ENCODE results near the gene SLC9A1.

DNA sequence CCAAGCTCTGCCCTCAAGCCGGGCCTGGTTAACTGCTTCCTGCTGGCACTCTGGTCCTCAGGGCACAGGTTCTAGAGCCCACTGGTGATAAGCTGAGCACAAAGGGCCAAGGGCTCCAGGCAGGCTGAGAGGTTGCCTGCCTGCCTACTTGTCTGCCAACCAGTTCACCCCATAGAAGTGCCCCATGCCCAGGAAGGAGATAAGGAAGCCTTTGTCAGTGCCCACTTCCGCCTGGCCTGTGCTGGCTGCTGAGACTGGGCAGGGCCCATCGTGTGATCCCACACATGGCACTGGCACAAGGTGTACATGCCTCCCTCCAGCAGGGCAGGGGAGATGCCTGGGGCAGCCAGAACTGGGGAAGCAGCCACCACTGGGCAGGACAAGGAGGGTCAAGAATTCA lies 24.1 kb downstream of the SLC9A1 start:
- TF ChIP-seq RFX5 (IDR thresholded peaks at IDR 0.05; ENCODE audit: low read length) (no peak), EP300 (IDR thresholded peaks at IDR 0.05; ENCODE audit: borderline replicate concordance in 1 of 2, low read depth in 1 of 2, low read length in 1 of 2) (no peak), CTCF (IDR thresholded peaks at IDR 0.05) (no peak), CHD2 (IDR thresholded peaks at IDR 0.05; ENCODE audit: low read length, partially characterized antibody) (no peak), TAF1 (IDR thresholded peaks at IDR 0.05; ENCODE audit: borderline replicate concordance, low read depth, low read length) (no peak), FOSL2 (IDR thresholded peaks at IDR 0.05; ENCODE audit: borderline replicate concordance, low read depth) (no peak), SIN3A (IDR thresholded peaks at IDR 0.05; ENCODE audit: borderline replicate concordance, low read depth, low read length) (no peak), POLR2AphosphoS5 (IDR thresholded peaks at IDR 0.05; ENCODE audit: low read depth, low read length) (no peak), USF2 (IDR thresholded peaks at IDR 0.05; ENCODE audit: borderline replicate concordance, low read depth, low read length) (no peak), MXI1 (IDR thresholded peaks at IDR 0.05; ENCODE audit: low read depth, low read length) (no peak)
- TF ChIP-seq, protein P1, sequence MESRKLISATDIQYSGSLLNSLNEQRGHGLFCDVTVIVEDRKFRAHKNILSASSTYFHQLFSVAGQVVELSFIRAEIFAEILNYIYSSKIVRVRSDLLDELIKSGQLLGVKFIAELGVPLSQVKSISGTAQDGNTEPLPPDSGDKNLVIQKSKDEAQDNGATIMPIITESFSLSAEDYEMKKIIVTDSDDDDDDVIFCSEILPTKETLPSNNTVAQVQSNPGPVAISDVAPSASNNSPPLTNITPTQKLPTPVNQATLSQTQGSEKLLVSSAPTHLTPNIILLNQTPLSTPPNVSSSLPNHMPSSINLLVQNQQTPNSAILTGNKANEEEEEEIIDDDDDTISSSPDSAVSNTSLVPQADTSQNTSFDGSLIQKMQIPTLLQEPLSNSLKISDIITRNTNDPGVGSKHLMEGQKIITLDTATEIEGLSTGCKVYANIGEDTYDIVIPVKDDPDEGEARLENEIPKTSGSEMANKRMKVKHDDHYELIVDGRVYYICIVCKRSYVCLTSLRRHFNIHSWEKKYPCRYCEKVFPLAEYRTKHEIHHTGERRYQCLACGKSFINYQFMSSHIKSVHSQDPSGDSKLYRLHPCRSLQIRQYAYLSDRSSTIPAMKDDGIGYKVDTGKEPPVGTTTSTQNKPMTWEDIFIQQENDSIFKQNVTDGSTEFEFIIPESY (IDR thresholded peaks at IDR 0.05; ENCODE audit: borderline replicate concordance, low read depth): no peak
- TF ChIP-seq, protein P2, sequence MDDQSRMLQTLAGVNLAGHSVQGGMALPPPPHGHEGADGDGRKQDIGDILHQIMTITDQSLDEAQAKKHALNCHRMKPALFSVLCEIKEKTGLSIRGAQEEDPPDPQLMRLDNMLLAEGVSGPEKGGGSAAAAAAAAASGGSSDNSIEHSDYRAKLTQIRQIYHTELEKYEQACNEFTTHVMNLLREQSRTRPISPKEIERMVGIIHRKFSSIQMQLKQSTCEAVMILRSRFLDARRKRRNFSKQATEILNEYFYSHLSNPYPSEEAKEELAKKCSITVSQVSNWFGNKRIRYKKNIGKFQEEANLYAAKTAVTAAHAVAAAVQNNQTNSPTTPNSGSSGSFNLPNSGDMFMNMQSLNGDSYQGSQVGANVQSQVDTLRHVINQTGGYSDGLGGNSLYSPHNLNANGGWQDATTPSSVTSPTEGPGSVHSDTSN (IDR thresholded peaks at IDR 0.05): no peak
- TF ChIP-seq, protein P3, sequence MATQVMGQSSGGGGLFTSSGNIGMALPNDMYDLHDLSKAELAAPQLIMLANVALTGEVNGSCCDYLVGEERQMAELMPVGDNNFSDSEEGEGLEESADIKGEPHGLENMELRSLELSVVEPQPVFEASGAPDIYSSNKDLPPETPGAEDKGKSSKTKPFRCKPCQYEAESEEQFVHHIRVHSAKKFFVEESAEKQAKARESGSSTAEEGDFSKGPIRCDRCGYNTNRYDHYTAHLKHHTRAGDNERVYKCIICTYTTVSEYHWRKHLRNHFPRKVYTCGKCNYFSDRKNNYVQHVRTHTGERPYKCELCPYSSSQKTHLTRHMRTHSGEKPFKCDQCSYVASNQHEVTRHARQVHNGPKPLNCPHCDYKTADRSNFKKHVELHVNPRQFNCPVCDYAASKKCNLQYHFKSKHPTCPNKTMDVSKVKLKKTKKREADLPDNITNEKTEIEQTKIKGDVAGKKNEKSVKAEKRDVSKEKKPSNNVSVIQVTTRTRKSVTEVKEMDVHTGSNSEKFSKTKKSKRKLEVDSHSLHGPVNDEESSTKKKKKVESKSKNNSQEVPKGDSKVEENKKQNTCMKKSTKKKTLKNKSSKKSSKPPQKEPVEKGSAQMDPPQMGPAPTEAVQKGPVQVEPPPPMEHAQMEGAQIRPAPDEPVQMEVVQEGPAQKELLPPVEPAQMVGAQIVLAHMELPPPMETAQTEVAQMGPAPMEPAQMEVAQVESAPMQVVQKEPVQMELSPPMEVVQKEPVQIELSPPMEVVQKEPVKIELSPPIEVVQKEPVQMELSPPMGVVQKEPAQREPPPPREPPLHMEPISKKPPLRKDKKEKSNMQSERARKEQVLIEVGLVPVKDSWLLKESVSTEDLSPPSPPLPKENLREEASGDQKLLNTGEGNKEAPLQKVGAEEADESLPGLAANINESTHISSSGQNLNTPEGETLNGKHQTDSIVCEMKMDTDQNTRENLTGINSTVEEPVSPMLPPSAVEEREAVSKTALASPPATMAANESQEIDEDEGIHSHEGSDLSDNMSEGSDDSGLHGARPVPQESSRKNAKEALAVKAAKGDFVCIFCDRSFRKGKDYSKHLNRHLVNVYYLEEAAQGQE (IDR thresholded peaks at IDR 0.05; ENCODE audit: low read depth, low read length): no peak
